ENCODE measurements around the gene ARPP21.

Gene ARPP21

DNA sequence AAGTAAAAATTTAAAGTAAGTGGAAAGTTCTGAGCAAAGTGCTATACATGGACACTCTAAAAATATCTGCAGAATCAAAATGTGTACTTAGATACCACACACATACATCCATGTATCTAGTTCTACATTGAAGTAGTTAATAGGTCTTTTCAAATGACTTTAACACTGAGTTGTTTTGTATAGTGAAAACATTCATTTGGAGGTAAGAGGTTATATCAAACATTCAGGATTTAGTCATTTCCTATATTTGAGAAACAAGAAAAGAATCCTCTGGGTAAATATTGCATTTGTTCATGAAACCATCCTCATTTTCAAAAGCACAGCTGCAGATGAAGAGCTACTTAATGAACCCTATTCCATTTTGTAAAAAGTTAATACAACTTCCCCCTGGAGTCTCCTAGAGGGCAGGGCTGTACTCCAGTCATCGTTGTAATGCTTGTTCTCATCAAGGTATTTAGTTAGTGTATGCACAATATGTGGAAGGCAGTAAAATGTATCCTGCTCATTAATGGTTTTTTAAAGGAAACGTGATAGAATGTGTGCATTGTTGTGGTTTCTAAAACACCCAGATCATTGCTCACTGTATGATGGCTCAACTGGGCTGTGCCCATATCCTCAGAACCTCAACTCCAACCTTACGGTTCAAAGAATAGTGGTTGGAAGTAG, 26.2 kb downstream of the ARPP21 start:
- H3K27me3 ChIP-seq (ENCODE audit: control insufficient read depth, low read length): no peaks in the 10 kb centered on the region
- no peak overlapping the region; the same call in 1 of the 2 replicates for H3K4me2 ChIP-seq (ENCODE audit: low read length)
- H3K9me3 ChIP-seq (ENCODE audit: control insufficient read depth, insufficient read depth, low read length): no peaks in the 10 kb centered on the region
- no peak overlapping the region for H3K4me3 ChIP-seq (ENCODE audit: low read length)
- no peaks in the 10 kb centered on the region for H3K9me2 ChIP-seq (replicated peaks; ENCODE audit: control insufficient read depth, low read length)
- no peaks in the 10 kb centered on the region for H3K36me3 ChIP-seq (ENCODE audit: control insufficient read depth, low read length)
- H3K79me2 ChIP-seq (ENCODE audit: control insufficient read depth, low read length): no peaks in the 10 kb centered on the region
- no peaks in the 10 kb centered on the region for H4K20me1 ChIP-seq (ENCODE audit: control insufficient read depth, insufficient read depth, low read depth, low read length)
- no peaks in the 10 kb centered on the region for H3F3A ChIP-seq (ENCODE audit: control insufficient read depth, insufficient read depth)
- peaks cover 13% of the 10 kb centered on the region for H3K4me1 ChIP-seq (ENCODE audit: control insufficient read depth, low read length)
- TF ChIP-seq, protein P1, sequence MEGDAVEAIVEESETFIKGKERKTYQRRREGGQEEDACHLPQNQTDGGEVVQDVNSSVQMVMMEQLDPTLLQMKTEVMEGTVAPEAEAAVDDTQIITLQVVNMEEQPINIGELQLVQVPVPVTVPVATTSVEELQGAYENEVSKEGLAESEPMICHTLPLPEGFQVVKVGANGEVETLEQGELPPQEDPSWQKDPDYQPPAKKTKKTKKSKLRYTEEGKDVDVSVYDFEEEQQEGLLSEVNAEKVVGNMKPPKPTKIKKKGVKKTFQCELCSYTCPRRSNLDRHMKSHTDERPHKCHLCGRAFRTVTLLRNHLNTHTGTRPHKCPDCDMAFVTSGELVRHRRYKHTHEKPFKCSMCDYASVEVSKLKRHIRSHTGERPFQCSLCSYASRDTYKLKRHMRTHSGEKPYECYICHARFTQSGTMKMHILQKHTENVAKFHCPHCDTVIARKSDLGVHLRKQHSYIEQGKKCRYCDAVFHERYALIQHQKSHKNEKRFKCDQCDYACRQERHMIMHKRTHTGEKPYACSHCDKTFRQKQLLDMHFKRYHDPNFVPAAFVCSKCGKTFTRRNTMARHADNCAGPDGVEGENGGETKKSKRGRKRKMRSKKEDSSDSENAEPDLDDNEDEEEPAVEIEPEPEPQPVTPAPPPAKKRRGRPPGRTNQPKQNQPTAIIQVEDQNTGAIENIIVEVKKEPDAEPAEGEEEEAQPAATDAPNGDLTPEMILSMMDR (IDR thresholded peaks at IDR 0.05; ENCODE audit: low read depth, low read length, poor library complexity, severe bottlenecking): no peak
- TF ChIP-seq EZH2phosphoT487 (IDR thresholded peaks at IDR 0.05; ENCODE audit: borderline replicate concordance, low read length): no peak
- H3K27ac ChIP-seq (ENCODE audit: low read depth, low read length): no peak overlapping the region

DNA sequence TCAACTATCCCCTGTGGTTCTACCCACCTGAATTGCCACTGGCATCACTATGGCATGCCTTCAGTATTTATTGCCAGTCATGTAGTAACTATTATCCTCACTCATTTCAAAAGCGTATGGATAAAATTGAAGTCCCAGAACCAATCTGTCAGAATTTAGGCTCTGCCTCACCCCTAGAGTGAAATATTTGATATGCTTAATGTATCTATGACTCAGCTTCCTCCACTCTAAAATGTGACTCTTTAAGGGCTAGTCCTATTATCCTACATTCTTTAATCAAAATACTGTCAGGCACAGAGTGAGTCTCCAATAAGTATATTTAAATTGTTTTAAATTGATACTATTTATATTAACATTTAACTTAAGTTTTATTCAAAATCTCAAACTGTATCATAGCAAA, 27.6 kb downstream of the ARPP21 start:
- Histone ChIP-seq H3F3A (ENCODE audit: control insufficient read depth, insufficient read depth) (no peaks in the 10 kb centered on the region), H3K27me3 (ENCODE audit: control insufficient read depth, low read length) (no peaks in the 10 kb centered on the region), H3K9me3 (ENCODE audit: control insufficient read depth, insufficient read depth, low read length) (no peaks in the 10 kb centered on the region), H3K27ac (ENCODE audit: low read depth, low read length) (no peak overlapping the region), H3K4me1 (ENCODE audit: control insufficient read depth, low read length) (peaks cover 13% of the 10 kb centered on the region), H3K4me3 (ENCODE audit: low read length) (no peak overlapping the region), H3K79me2 (ENCODE audit: control insufficient read depth, low read length) (no peaks in the 10 kb centered on the region), H3K4me2 (ENCODE audit: low read length) (no peak overlapping the region), H4K20me1 (ENCODE audit: control insufficient read depth, insufficient read depth, low read depth, low read length) (no peaks in the 10 kb centered on the region), H3K36me3 (ENCODE audit: control insufficient read depth, low read length) (no peaks in the 10 kb centered on the region), H3K9me2 (replicated peaks; ENCODE audit: control insufficient read depth, low read length) (no peaks in the 10 kb centered on the region)
- TF ChIP-seq, protein P1 (IDR thresholded peaks at IDR 0.05; ENCODE audit: low read depth, low read length, poor library complexity, severe bottlenecking): no peak
- TF ChIP-seq EZH2phosphoT487 (IDR thresholded peaks at IDR 0.05; ENCODE audit: borderline replicate concordance, low read length): no peak

DNA sequence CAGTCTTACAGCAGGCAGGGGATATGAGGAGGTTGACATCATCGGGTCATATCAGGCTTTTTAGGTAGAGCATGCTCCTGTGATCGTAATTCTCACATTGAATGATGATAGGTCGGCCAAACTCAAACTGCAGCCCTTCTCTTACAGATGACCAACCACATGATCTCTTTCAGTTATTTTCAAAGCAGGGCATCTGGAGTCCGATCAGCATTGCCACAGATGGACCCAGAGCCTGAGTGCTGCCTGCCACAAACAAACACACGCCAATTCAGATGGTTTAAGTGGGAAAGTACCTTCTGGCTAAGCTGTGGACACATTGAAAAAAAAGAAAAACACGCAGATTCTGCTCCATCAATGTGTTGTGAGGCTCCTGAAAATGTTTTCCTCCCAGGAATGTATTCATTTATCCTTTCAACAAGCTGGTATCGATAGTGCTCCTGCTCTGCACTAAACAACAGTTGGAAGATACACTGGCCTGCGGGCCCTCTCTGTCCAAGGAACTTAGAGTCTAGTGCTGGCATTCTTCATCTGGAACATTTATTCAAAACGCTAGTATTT, 31.2 kb downstream of the ARPP21 start:
- Histone ChIP-seq H3K4me2 (ENCODE audit: low read length) (no peak overlapping the region), H3K9me2 (replicated peaks; ENCODE audit: control insufficient read depth, low read length) (no peaks in the 10 kb centered on the region), H3K36me3 (ENCODE audit: control insufficient read depth, low read length) (no peaks in the 10 kb centered on the region), H3K79me2 (ENCODE audit: control insufficient read depth, low read length) (no peaks in the 10 kb centered on the region), H4K20me1 (ENCODE audit: control insufficient read depth, insufficient read depth, low read depth, low read length) (no peaks in the 10 kb centered on the region), H3K27me3 (ENCODE audit: control insufficient read depth, low read length) (no peaks in the 10 kb centered on the region), H3K4me3 (ENCODE audit: low read length) (no peak overlapping the region), H3K27ac (ENCODE audit: low read depth, low read length) (no peak overlapping the region), H3F3A (ENCODE audit: control insufficient read depth, insufficient read depth) (no peaks in the 10 kb centered on the region), H3K4me1 (ENCODE audit: control insufficient read depth, low read length) (peaks cover 5% of the 10 kb centered on the region), H3K9me3 (ENCODE audit: control insufficient read depth, insufficient read depth, low read length) (no peaks in the 10 kb centered on the region)
- TF ChIP-seq, protein P1 (IDR thresholded peaks at IDR 0.05; ENCODE audit: low read depth, low read length, poor library complexity, severe bottlenecking): no peak
- no peak for TF ChIP-seq EZH2phosphoT487 (IDR thresholded peaks at IDR 0.05; ENCODE audit: borderline replicate concordance, low read length)

Measured in DOHH2 (cell line).